Vagina (tissue), 2 donors: Measurements from ENCODE around the gene EPHB1. TPM values are rescaled to one million over a fixed set of nuclear protein-coding genes. Genes with fewer than 3 reads are reported as not detected.
"Not testable (repeated sequence)": the region's sequence is repeated elsewhere in the genome, so short reads cannot be mapped to it uniquely, and the experiment has no call there.

ENCODE experiments used
- DNase-seq, 2 donors: peaks; one replicate each; pipeline ENCODE4 v3.0.0-alpha.2; 2017; ENCODE audit errors: extremely low spot score in 2 of 2
- H3K27ac ChIP-seq: fragments of 200-600 bp; sonication (generic); one replicate; pipeline ENCODE4 v1.5.1; 2019
- H3K27me3 ChIP-seq: fragments of 200-600 bp; sonication (generic); one replicate; pipeline ENCODE4 v1.5.1; 2019
- H3K36me3 ChIP-seq, 2 donors: fragments of 200-600 bp; sonication (generic); one replicate each; pipeline ENCODE4 v1.5.1; 2017 to 2019
- H3K4me1 ChIP-seq: fragments of 200-600 bp; sonication (generic); one replicate; pipeline ENCODE4 v1.5.1; 2019
- H3K4me3 ChIP-seq, 2 donors: fragments of 200-600 bp; sonication (generic); 1 replicate in 1 of 2; 2 replicates in 1 of 2; pipeline ENCODE4 v1.5.1; 2016 to 2019
- H3K9me3 ChIP-seq: fragments of 200-600 bp; sonication (generic); one replicate; pipeline ENCODE4 v1.5.1; 2019
- CTCF ChIP-seq, 3 experiments: fragments of 450-650 bp in 2 of 3; fragments of 200-600 bp in 1 of 3; sonication (generic) in 1 of 3; IDR thresholded peaks; one replicate each; pipeline ENCODE4 v1.5.1; 2017 to 2019; ENCODE audit warnings: antibody characterized with exemption in 3 of 3, mild to moderate bottlenecking in 2 of 3, moderate library complexity in 2 of 3
- POLR2A ChIP-seq, 2 donors: fragments of 450-650 bp; IDR thresholded peaks; one replicate each; pipeline ENCODE4 v1.6.1; 2017; ENCODE audit warnings: antibody characterized with exemption in 2 of 2, mild to moderate bottlenecking in 2 of 2, moderate library complexity in 2 of 2
- POLR2AphosphoS5 ChIP-seq, 2 donors: sonication (generic); formaldehyde crosslinking; IDR thresholded peaks; one replicate each; pipeline ENCODE4 v1.9.0; 2017; ENCODE audit warnings: antibody characterized with exemption in 2 of 2, mild to moderate bottlenecking in 2 of 2, low read depth in 1 of 2; ENCODE audit not compliant: insufficient read depth in 1 of 2
- intact Hi-C: fragments of 100-400 bp; cut with DNase I; formaldehyde crosslinking; loops from one replicate; pipeline ENCODE4 v1.15.1; 2023
- total RNA-seq: library from RNA; depleted of rRNA; stranded (reverse); fragments of >200 nt; gene quantifications from one replicate; pipeline ENCODE4 v1.2.3, GENCODE V29; 2016

Gene EPHB1
- total RNA-seq, 1 donor from 2014 or later: 2.2 TPM

- intact Hi-C loops: no loop called here
- Histone ChIP-seq H3K4me1 (no peaks in the 10 kb centered on the region), H3K36me3 (no peaks in the 10 kb centered on the region), H3K4me3 (no peak overlapping the region), H3K27ac (no peak overlapping the region), H3K27me3 (no peaks in the 10 kb centered on the region), H3K9me3 (no peaks in the 10 kb centered on the region)
- DNase-seq: peak; percentile 67 to 70
- TF ChIP-seq POLR2AphosphoS5 (IDR thresholded peaks at IDR 0.05; ENCODE audit: insufficient read depth in 1 of 2, low read depth in 1 of 2): no peak
- no peak for TF ChIP-seq POLR2A (IDR thresholded peaks at IDR 0.05)
- TF ChIP-seq CTCF (IDR thresholded peaks at IDR 0.05): no peak
These were observed 22.5 kb upstream of the EPHB1 start for GRCh38 chr3:134772591-134772990.

- no peak for TF ChIP-seq POLR2A (IDR thresholded peaks at IDR 0.05)
- no peak for TF ChIP-seq POLR2AphosphoS5 (IDR thresholded peaks at IDR 0.05; ENCODE audit: insufficient read depth in 1 of 2, low read depth in 1 of 2)
- no peak for TF ChIP-seq CTCF (IDR thresholded peaks at IDR 0.05)
- Histone ChIP-seq H3K36me3 (no peaks in the 10 kb centered on the region), H3K27ac (no peak overlapping the region), H3K4me1 (no peaks in the 10 kb centered on the region), H3K27me3 (no peaks in the 10 kb centered on the region), H3K4me3 (no peak overlapping the region), H3K9me3 (no peaks in the 10 kb centered on the region)
- intact Hi-C loops: no loop called here
- peak in 1 of 2 donors; percentile 29 for DNase-seq
These were observed 19.2 kb upstream of the EPHB1 start for GRCh38 chr3:134775831-134776230.

GRCh38 chr3:134776518-134776917, 18.5 kb upstream of the EPHB1 start:
- intact Hi-C loops: no loop called here
- TF ChIP-seq CTCF (IDR thresholded peaks at IDR 0.05) (no peak), POLR2A (IDR thresholded peaks at IDR 0.05) (no peak), POLR2AphosphoS5 (IDR thresholded peaks at IDR 0.05; ENCODE audit: insufficient read depth in 1 of 2, low read depth in 1 of 2) (no peak)
- Histone ChIP-seq H3K4me1 (no peaks in the 10 kb centered on the region), H3K9me3 (no peaks in the 10 kb centered on the region), H3K36me3 (no peaks in the 10 kb centered on the region), H3K4me3 (no peak overlapping the region), H3K27me3 (no peaks in the 10 kb centered on the region), H3K27ac (no peak overlapping the region)
- peak in 1 of 2 donors; percentile 67 for DNase-seq

- intact Hi-C loops: no loop called here
- TF ChIP-seq POLR2A (IDR thresholded peaks at IDR 0.05) (no peak), CTCF (IDR thresholded peaks at IDR 0.05) (no peak), POLR2AphosphoS5 (IDR thresholded peaks at IDR 0.05; ENCODE audit: insufficient read depth in 1 of 2, low read depth in 1 of 2) (no peak)
- no peaks in the 10 kb centered on the region for H3K9me3 ChIP-seq
- H3K27ac ChIP-seq: no peak overlapping the region
- no peaks in the 10 kb centered on the region for H3K36me3 ChIP-seq
- no peaks in the 10 kb centered on the region for H3K27me3 ChIP-seq
- no peak overlapping the region for H3K4me3 ChIP-seq
- peak in 1 of 2 donors; percentile 11 for DNase-seq
- no peaks in the 10 kb centered on the region for H3K4me1 ChIP-seq
These were observed 17.7 kb upstream of the EPHB1 start for GRCh38 chr3:134777341-134777740.

GRCh38 chr3:134788283-134788682, 6.8 kb upstream of the EPHB1 start:
- DNase-seq: peak in 1 of 2 donors; percentile 10
- H3K27ac ChIP-seq, intact Hi-C loops, H3K36me3 ChIP-seq, H3K4me1 ChIP-seq, H3K27me3 ChIP-seq, H3K9me3 ChIP-seq, H3K4me3 ChIP-seq: not testable (repeated sequence)

GRCh38 chr3:134790065-134790464, 5.0 kb upstream of the EPHB1 start:
- TF ChIP-seq POLR2AphosphoS5 (IDR thresholded peaks at IDR 0.05; ENCODE audit: insufficient read depth in 1 of 2, low read depth in 1 of 2): no peak
- TF ChIP-seq CTCF (IDR thresholded peaks at IDR 0.05): no peak
- TF ChIP-seq POLR2A (IDR thresholded peaks at IDR 0.05): no peak
- H3K27ac ChIP-seq: no peak overlapping the region
- no peaks in the 10 kb centered on the region for H3K4me1 ChIP-seq
- DNase-seq: no peak
- H3K27me3 ChIP-seq: no peaks in the 10 kb centered on the region
- H3K36me3 ChIP-seq: no peaks in the 10 kb centered on the region
- H3K9me3 ChIP-seq: no peaks in the 10 kb centered on the region
- no peak overlapping the region for H3K4me3 ChIP-seq
- intact Hi-C loops: no loop called here
